NOMO-1 (cell line): ENCODE results near the gene ABHD17C.
A peak's percentile ranks its signal among the peaks of the same experiment; 100 is the strongest.

Experiments
- DNase-seq, 2 experiments: peaks; one replicate each; lab custom pipeline; 2025; ENCODE audit not compliant: unreplicated experiment in 2 of 2; lab: John Stamatoyannopoulos, UW

Gene ABHD17C

GRCh38 chr15:80727596-80727995, 32.5 kb downstream of the ABHD17C start:
- no peak for DNase-seq

GRCh38 chr15:80730387-80730786, 35.3 kb downstream of the ABHD17C start:
- no peak for DNase-seq

- DNase-seq: peak in 1 of 2 experiments; percentile 27
These were observed 35.8 kb downstream of the ABHD17C start for GRCh38 chr15:80730926-80731325.

- DNase-seq: no peak
These were observed 37.1 kb downstream of the ABHD17C start for GRCh38 chr15:80732167-80732566.

- DNase-seq: no peak
These were observed 37.7 kb downstream of the ABHD17C start for GRCh38 chr15:80732818-80733217.

- no peak for DNase-seq
These were observed 38.4 kb downstream of the ABHD17C start for GRCh38 chr15:80733460-80733859.

GRCh38 chr15:80735344-80735743, 40.2 kb downstream of the ABHD17C start:
- no peak for DNase-seq

GRCh38 chr15:80736560-80736959, 41.5 kb downstream of the ABHD17C start:
- DNase-seq: no peak

GRCh38 chr15:80739919-80740318, 44.8 kb downstream of the ABHD17C start:
- DNase-seq: peak in 1 of 2 experiments; percentile 13

- DNase-seq: no peak
These were observed 47.0 kb downstream of the ABHD17C start for GRCh38 chr15:80742081-80742480.

- DNase-seq: no peak
These were observed 48.2 kb downstream of the ABHD17C start for GRCh38 chr15:80743189-80743833.

- peak in 1 of 2 experiments; percentile 63 for DNase-seq
These were observed 49.3 kb downstream of the ABHD17C start for GRCh38 chr15:80744415-80744814.

GRCh38 chr15:80744826-80745225, 49.7 kb downstream of the ABHD17C start:
- peak in 1 of 2 experiments; percentile 63 for DNase-seq

GRCh38 chr15:80745888-80746287, 50.8 kb downstream of the ABHD17C start:
- no peak for DNase-seq

- DNase-seq: no peak
These were observed 52.4 kb downstream of the ABHD17C start for GRCh38 chr15:80747317-80748053.

GRCh38 chr15:80749589-80749988, 54.5 kb downstream of the ABHD17C start:
- no peak for DNase-seq

GRCh38 chr15:80750575-80750974, 55.5 kb downstream of the ABHD17C start:
- no peak for DNase-seq

GRCh38 chr15:80752204-80752603, 57.1 kb downstream of the ABHD17C start:
- no peak for DNase-seq

GRCh38 chr15:80753161-80753560, 58.1 kb downstream of the ABHD17C start:
- DNase-seq: no peak

- DNase-seq: no peak
These were observed 58.9 kb downstream of the ABHD17C start for GRCh38 chr15:80754014-80754413.

- DNase-seq: no peak
These were observed 60.8 kb downstream of the ABHD17C start for GRCh38 chr15:80755885-80756284.

- DNase-seq: no peak
These were observed 63.1 kb downstream of the ABHD17C start for GRCh38 chr15:80758130-80758745.
